K562 (cell line): ENCODE data around the gene CRCP. TPM values are rescaled to one million over a fixed set of nuclear protein-coding genes. Genes with fewer than 3 reads are reported as not detected.

ENCODE experiments used
- CBX3 ChIP-seq, 2 experiments: IDR thresholded peaks; 1 replicate in 1 of 2; 2 replicates in 1 of 2; pipeline ENCODE4 v1.6.1; 2012; ENCODE audit warnings: inconsistent platforms in 2 of 2, low read length in 2 of 2, borderline replicate concordance in 1 of 2, control low read depth in 1 of 2
- CHD4 ChIP-seq: fragments of 200-600 bp; sonication (generic); IDR thresholded peaks from 3 replicates; pipeline ENCODE4 v1.6.1; 2012; ENCODE audit warnings: low read depth, mild to moderate bottlenecking, mixed read lengths, low read length, inconsistent platforms; ENCODE audit not compliant: insufficient read depth, insufficient replicate concordance, poor library complexity, severe bottlenecking
- JUNB ChIP-seq: fragments of 450-650 bp; formaldehyde crosslinking; conservative IDR thresholded peaks from 2 replicates; pipeline ENCODE4 v1.4.0; 2020; ENCODE audit warnings: mild to moderate bottlenecking
- TEAD4 ChIP-seq, 2 experiments: sonication (generic) in 1 of 2; formaldehyde crosslinking in 1 of 2; IDR thresholded peaks; 2 replicates each; pipeline versions ENCODE4 v1.6.1 to v1.8.0; 2012 to 2022; ENCODE audit warnings: borderline replicate concordance in 1 of 2, inconsistent platforms in 1 of 2, low read length in 1 of 2, mild to moderate bottlenecking in 1 of 2, missing genetic modification reagents in 1 of 2
- USF1 ChIP-seq: sonication (generic); formaldehyde crosslinking; IDR thresholded peaks from 2 replicates; pipeline ENCODE4 v1.9.0; 2022; ENCODE audit warnings: mild to moderate bottlenecking, missing genetic modification reagents
- ZKSCAN3 ChIP-seq: fragments of 250-450 bp; sonication (Bioruptor Pico); IDR thresholded peaks from 2 replicates; pipeline ENCODE4 v1.4.0; 2020
- ZNF347 ChIP-seq: fragments of 450-650 bp; formaldehyde crosslinking; IDR thresholded peaks from 2 replicates; pipeline ENCODE4 v1.4.0; 2020; ENCODE audit warnings: low read depth, mild to moderate bottlenecking, moderate library complexity
- ZNF696 ChIP-seq: fragments of 250-450 bp; sonication (Bioruptor Pico); conservative IDR thresholded peaks from 2 replicates; pipeline ENCODE4 v1.4.0; 2020; ENCODE audit warnings: mild to moderate bottlenecking, moderate library complexity
- ZSCAN32 ChIP-seq: fragments of 450-650 bp; formaldehyde crosslinking; IDR thresholded peaks from 2 replicates; pipeline ENCODE4 v1.4.0; 2020; ENCODE audit warnings: mild to moderate bottlenecking, moderate library complexity
- polyA plus RNA-seq, 8 experiments: library from polyadenylated mRNA; depleted of rRNA in 4 of 8; stranded (reverse) in 5 of 8; unstranded in 3 of 8; fragments of >200 nt; fragmentation: Nextera tagmentation in 2 of 8; fragmentation: Illumina TruSeq in 1 of 8; extraction: Ambion mirVana in 2 of 8; extraction: Trizol in 1 of 8; gene quantifications; 2 replicates each; pipeline versions ENCODE4 v1.2.1 to v1.2.3, GENCODE V29; 2011 to 2014; ENCODE audit warnings: inconsistent platforms in 1 of 8, missing spikeins in 1 of 8
- total RNA-seq, 7 experiments: library from RNA; depleted of rRNA in 6 of 7; stranded (reverse); fragments of >200 nt in 6 of 7; fragmentation: Illumina TruSeq in 2 of 7; extraction: Trizol in 2 of 7; gene quantifications; 2 replicates each; pipeline versions ENCODE4 v1.2.1 to v1.2.3, GENCODE V29; 2011 to 2021; ENCODE audit warnings: low replicate concordance in 1 of 7
- TF ChIP-seq, protein P1 (sequence below), 2 experiments: fragments of 450-650 bp in 1 of 2; sonication (generic) in 1 of 2; formaldehyde crosslinking in 1 of 2; IDR thresholded peaks; 2 replicates each; pipeline versions ENCODE4 v1.7.1 to v1.9.0; 2016 to 2022; ENCODE audit warnings: inconsistent platforms in 1 of 2, mild to moderate bottlenecking in 1 of 2, missing genetic modification reagents in 1 of 2
- TF ChIP-seq, protein P2 (sequence below): fragments of 450-650 bp; IDR thresholded peaks from 2 replicates; pipeline ENCODE4 v1.6.1; 2016; ENCODE audit warnings: low read depth, mild to moderate bottlenecking, moderate library complexity

CRCP gene
- total and polyA plus RNA-seq, 9 of the 15 experiments (the other 6 are each of a cell fraction or from before 2014, with no cell fraction given) = 22.1 to 58.3 (median 43.4) TPM

DNA sequence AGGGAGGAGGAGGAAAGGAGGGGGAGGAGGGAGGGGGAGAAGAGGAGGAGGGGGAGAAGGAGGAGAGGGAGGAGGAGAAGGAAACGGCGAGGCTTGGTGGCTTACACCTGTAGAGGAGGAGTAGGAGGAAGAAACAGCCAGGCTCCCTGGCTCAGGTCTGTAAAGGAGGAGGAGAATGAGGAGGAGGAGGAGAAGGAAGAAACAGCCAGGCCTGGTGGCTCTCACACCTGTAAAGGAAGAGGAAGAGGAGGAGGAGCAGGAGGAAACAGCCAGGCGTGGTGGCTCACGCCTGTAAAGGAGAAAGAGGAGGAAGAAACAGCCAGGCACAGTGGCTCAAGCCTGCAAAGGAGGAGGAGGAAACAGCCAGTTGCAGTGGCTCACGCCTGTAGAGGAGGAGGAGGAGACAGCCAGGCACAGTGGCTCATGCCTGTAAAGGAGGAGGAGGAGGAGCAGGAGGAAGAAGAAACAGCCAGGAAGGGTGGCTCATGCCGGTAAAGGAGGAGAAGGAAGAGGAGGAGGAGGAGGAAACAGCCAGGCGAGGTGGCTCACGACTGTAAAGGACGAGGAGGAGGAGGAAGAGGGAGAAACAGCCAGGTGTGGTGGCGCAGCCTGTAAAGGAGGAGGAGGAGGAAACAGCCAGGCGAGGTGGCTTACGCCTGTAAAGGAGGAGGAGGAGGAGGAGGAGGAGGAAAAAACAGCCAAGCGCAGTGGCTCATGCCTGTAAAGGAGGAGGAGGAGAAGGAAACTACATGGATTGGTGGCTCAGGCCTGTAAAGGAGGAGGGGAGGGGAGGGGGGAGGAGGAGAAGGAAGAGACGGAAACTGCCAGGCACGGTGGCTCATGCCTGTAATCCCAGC is 14.9 kb upstream of the CRCP start (continued):
- TF ChIP-seq ZNF347 (no peak), ZSCAN32 (no peak), ZNF696 (no peak), CBX3 (IDR thresholded peaks at IDR 0.05; ENCODE audit: borderline replicate concordance in 1 of 2, low read length in 2 of 2) (no peak), USF1 (CRISPR knock-in tag) (no peak), TEAD4 (IDR thresholded peaks at IDR 0.05; ENCODE audit: low read length) (no peak), TEAD4 (CRISPR knock-in tag; IDR thresholded peaks at IDR 0.05; ENCODE audit: borderline replicate concordance) (no peak), CHD4 (no peak), JUNB (CRISPR knock-in tag) (no peak), ZKSCAN3 (no peak)
- TF ChIP-seq, protein P1, sequence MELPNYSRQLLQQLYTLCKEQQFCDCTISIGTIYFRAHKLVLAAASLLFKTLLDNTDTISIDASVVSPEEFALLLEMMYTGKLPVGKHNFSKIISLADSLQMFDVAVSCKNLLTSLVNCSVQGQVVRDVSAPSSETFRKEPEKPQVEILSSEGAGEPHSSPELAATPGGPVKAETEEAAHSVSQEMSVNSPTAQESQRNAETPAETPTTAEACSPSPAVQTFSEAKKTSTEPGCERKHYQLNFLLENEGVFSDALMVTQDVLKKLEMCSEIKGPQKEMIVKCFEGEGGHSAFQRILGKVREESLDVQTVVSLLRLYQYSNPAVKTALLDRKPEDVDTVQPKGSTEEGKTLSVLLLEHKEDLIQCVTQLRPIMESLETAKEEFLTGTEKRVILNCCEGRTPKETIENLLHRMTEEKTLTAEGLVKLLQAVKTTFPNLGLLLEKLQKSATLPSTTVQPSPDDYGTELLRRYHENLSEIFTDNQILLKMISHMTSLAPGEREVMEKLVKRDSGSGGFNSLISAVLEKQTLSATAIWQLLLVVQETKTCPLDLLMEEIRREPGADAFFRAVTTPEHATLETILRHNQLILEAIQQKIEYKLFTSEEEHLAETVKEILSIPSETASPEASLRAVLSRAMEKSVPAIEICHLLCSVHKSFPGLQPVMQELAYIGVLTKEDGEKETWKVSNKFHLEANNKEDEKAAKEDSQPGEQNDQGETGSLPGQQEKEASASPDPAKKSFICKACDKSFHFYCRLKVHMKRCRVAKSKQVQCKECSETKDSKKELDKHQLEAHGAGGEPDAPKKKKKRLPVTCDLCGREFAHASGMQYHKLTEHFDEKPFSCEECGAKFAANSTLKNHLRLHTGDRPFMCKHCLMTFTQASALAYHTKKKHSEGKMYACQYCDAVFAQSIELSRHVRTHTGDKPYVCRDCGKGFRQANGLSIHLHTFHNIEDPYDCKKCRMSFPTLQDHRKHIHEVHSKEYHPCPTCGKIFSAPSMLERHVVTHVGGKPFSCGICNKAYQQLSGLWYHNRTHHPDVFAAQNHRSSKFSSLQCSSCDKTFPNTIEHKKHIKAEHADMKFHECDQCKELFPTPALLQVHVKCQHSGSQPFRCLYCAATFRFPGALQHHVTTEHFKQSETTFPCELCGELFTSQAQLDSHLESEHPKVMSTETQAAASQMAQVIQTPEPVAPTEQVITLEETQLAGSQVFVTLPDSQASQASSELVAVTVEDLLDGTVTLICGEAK (IDR thresholded peaks at IDR 0.05) = peak; percentile 63; the same call in 1 of the 2 replicates
- TF ChIP-seq, protein P1 (CRISPR knock-in tag; IDR thresholded peaks at IDR 0.05) = no peak
- TF ChIP-seq, protein P2, sequence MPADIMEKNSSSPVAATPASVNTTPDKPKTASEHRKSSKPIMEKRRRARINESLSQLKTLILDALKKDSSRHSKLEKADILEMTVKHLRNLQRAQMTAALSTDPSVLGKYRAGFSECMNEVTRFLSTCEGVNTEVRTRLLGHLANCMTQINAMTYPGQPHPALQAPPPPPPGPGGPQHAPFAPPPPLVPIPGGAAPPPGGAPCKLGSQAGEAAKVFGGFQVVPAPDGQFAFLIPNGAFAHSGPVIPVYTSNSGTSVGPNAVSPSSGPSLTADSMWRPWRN = peak; percentile 42; the same call in 1 of the 2 replicates
